ENCODE results near the gene KIF15.

The KIF15 gene

DNA sequence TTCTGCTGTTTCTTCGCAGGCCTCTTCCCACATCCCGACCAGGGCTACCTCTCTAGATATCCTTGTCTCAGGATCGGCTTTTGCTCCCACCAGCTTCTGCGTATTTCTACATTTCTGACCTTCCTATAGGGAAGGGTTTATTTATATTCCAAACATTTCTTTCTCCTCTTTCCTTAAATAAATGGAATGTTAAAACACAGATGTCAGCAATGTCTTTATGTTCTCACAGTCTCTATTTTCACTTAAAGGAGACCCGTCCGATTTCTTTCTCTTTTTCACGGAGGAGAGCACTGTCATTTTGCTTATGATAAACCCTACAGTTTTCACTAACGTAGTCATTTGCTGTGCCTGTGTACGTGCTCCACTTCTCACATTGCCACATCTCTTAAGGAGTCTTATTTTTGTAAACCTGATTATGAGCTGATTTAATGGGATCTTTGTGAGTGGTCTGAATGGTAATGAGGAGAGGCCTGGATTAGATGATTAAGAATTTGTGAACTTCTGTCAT lies 630 bp downstream of the KIF15 start:
- H3K4me3 ChIP-seq (ENCODE audit: low read depth, low read length), result peak overlapping the region; percentile 87
- H3K27ac ChIP-seq (ENCODE audit: extremely low read depth, low read depth, low read length), result peak overlapping the region; percentile 72
- no peaks in the 10 kb centered on the region for H3K4me1 ChIP-seq (ENCODE audit: control insufficient read depth, insufficient read depth, low read length)
- TF ChIP-seq ZBTB6 (tag by site-specific recombination; IDR thresholded peaks at IDR 0.05) (no peak), ZNF600 (tag by site-specific recombination; IDR thresholded peaks at IDR 0.05) (peak; percentile 26; the same call in 1 of the 2 replicates), ZNF514 (tag by site-specific recombination; IDR thresholded peaks at IDR 0.05) (no peak), ZNF138 (tag by site-specific recombination; IDR thresholded peaks at IDR 0.05; ENCODE audit: borderline replicate concordance) (no peak), ZNF37A (tag by site-specific recombination; IDR thresholded peaks at IDR 0.05) (no peak), HOXD13 (CRISPR knock-in tag; IDR thresholded peaks at IDR 0.05; ENCODE audit: borderline replicate concordance) (no peak), ZNF560 (tag by site-specific recombination; IDR thresholded peaks at IDR 0.05; ENCODE audit: borderline replicate concordance) (no peak), GLIS1 (tag by site-specific recombination; IDR thresholded peaks at IDR 0.05) (no peak), ZNF707 (tag by site-specific recombination; IDR thresholded peaks at IDR 0.05) (no peak), ZNF211 (tag by site-specific recombination; IDR thresholded peaks at IDR 0.05; ENCODE audit: low read depth) (no peak), ZNF175 (tag by site-specific recombination; IDR thresholded peaks at IDR 0.05) (no peak), SP2 (tag by site-specific recombination; IDR thresholded peaks at IDR 0.05) (no peak), ZNF335 (tag by site-specific recombination; conservative IDR thresholded peaks at IDR 0.05) (0 out of 2 replicates have a peak, but pooled peaks have one; percentile 1), ZNF629 (tag by site-specific recombination; IDR thresholded peaks at IDR 0.05) (no peak), GLI2 (tag by site-specific recombination; IDR thresholded peaks at IDR 0.05; ENCODE audit: borderline replicate concordance, low read depth) (no peak), PRDM1 (tag by site-specific recombination; IDR thresholded peaks at IDR 0.05) (peak; percentile 32; the same call in 1 of the 2 replicates)
- TF ChIP-seq, protein P1, sequence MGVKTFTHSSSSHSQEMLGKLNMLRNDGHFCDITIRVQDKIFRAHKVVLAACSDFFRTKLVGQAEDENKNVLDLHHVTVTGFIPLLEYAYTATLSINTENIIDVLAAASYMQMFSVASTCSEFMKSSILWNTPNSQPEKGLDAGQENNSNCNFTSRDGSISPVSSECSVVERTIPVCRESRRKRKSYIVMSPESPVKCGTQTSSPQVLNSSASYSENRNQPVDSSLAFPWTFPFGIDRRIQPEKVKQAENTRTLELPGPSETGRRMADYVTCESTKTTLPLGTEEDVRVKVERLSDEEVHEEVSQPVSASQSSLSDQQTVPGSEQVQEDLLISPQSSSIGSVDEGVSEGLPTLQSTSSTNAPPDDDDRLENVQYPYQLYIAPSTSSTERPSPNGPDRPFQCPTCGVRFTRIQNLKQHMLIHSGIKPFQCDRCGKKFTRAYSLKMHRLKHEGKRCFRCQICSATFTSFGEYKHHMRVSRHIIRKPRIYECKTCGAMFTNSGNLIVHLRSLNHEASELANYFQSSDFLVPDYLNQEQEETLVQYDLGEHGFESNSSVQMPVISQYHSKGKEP (tag by site-specific recombination; IDR thresholded peaks at IDR 0.05), result no peak
- TF ChIP-seq, protein P2, sequence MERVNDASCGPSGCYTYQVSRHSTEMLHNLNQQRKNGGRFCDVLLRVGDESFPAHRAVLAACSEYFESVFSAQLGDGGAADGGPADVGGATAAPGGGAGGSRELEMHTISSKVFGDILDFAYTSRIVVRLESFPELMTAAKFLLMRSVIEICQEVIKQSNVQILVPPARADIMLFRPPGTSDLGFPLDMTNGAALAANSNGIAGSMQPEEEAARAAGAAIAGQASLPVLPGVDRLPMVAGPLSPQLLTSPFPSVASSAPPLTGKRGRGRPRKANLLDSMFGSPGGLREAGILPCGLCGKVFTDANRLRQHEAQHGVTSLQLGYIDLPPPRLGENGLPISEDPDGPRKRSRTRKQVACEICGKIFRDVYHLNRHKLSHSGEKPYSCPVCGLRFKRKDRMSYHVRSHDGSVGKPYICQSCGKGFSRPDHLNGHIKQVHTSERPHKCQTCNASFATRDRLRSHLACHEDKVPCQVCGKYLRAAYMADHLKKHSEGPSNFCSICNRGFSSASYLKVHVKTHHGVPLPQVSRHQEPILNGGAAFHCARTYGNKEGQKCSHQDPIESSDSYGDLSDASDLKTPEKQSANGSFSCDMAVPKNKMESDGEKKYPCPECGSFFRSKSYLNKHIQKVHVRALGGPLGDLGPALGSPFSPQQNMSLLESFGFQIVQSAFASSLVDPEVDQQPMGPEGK (tag by site-specific recombination; IDR thresholded peaks at IDR 0.05), result no peak
- TF ChIP-seq, protein P3, sequence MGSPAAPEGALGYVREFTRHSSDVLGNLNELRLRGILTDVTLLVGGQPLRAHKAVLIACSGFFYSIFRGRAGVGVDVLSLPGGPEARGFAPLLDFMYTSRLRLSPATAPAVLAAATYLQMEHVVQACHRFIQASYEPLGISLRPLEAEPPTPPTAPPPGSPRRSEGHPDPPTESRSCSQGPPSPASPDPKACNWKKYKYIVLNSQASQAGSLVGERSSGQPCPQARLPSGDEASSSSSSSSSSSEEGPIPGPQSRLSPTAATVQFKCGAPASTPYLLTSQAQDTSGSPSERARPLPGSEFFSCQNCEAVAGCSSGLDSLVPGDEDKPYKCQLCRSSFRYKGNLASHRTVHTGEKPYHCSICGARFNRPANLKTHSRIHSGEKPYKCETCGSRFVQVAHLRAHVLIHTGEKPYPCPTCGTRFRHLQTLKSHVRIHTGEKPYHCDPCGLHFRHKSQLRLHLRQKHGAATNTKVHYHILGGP (tag by site-specific recombination; IDR thresholded peaks at IDR 0.05), result no peak
- ChIA-PET CTCF (interaction anchor here (0.5 to 1.1 kb wide), 3 partner anchors 274 to 517 kb away, joined by 3 read pairs; no protein-coding TSS in a partner anchor), POLR2A (interaction anchor here (0.7 to 1.4 kb wide), 6 partner anchors 14 to 251 kb away, joined by 3 to 11 read pairs (median 4); partner anchors contain the start of genes EXOSC7, ZDHHC3, ZNF35 and ZNF501)
- H3K36me3 ChIP-seq (ENCODE audit: control insufficient read depth in 2 of 2, insufficient read depth in 1 of 2, low read length in 2 of 2), result peaks cover 0 to 49% of the 10 kb centered on the region in 2 experiments; a peak in 2 of 3 replicates
- H3K9me3 ChIP-seq (ENCODE audit: control insufficient read depth, insufficient read depth, low read depth, low read length), result no peaks in the 10 kb centered on the region

- Histone ChIP-seq H3K4me3 (ENCODE audit: low read depth, low read length) (peak overlapping the region; percentile 87), H3K36me3 (ENCODE audit: control insufficient read depth in 2 of 2, insufficient read depth in 1 of 2, low read length in 2 of 2) (peaks cover 0 to 46% of the 10 kb centered on the region in 2 experiments; a peak in 2 of 3 replicates), H3K27ac (ENCODE audit: extremely low read depth, low read depth, low read length) (peak overlapping the region; percentile 72; the same call in 1 of the 2 replicates), H3K9me3 (ENCODE audit: control insufficient read depth, insufficient read depth, low read depth, low read length) (no peaks in the 10 kb centered on the region), H3K4me1 (ENCODE audit: control insufficient read depth, insufficient read depth, low read length) (no peaks in the 10 kb centered on the region)
- peak; percentile 88 for TF ChIP-seq ZNF664 (tag by site-specific recombination; IDR thresholded peaks at IDR 0.05)
- no peak for TF ChIP-seq ZNF785 (tag by site-specific recombination; IDR thresholded peaks at IDR 0.05)
- TF ChIP-seq ZNF623 (tag by site-specific recombination; IDR thresholded peaks at IDR 0.05), result no peak
- ChIA-PET CTCF (interaction anchor here (0.6 to 1.1 kb wide), 3 partner anchors 448 to 1374 kb away, joined by 3 read pairs; no protein-coding TSS in a partner anchor), POLR2A (no interaction called here)
Measured at GRCh38 chr3:44762690-44763089, 1.1 kb downstream of the KIF15 start.
